ENCODE results near the gene LRP1B. TPM values are rescaled to one million over a fixed set of nuclear protein-coding genes. Genes with fewer than 3 reads are reported as not detected.

Gene LRP1B
- total and polyA plus RNA-seq, 2 donors (not counting 1 experiment from before 2014, with no cell fraction given) = under 0.01 to 0.01 TPM

DNA sequence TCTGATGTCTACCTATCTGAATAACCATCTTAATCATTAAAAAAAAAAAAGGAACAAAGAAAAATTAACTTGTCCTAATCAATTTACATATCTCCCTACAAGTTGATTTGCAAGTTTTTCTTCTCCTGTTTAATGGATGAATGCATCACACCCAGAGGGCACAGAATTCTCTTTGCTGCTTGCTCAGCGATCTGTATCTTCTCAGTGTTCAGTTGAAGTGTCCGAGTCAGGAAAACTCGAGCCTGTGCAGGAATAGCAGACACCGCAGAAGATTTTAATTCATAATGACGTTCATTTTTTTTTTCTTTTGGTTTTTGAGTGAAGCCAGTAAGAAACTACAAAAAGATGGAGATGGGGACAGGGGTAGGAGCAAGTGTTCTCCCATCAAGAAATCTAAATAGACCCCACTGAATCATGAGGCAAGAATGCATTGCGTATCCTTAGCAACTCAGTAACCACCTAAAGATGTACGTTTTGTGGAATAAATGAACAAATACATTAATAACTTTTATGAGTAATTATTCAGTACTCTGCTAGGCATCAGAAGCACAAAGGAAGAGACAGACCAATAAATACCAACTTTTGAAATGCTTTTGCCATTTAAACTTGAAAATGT is 675.5 kb downstream of the LRP1B start:
- TF ChIP-seq, protein P1, sequence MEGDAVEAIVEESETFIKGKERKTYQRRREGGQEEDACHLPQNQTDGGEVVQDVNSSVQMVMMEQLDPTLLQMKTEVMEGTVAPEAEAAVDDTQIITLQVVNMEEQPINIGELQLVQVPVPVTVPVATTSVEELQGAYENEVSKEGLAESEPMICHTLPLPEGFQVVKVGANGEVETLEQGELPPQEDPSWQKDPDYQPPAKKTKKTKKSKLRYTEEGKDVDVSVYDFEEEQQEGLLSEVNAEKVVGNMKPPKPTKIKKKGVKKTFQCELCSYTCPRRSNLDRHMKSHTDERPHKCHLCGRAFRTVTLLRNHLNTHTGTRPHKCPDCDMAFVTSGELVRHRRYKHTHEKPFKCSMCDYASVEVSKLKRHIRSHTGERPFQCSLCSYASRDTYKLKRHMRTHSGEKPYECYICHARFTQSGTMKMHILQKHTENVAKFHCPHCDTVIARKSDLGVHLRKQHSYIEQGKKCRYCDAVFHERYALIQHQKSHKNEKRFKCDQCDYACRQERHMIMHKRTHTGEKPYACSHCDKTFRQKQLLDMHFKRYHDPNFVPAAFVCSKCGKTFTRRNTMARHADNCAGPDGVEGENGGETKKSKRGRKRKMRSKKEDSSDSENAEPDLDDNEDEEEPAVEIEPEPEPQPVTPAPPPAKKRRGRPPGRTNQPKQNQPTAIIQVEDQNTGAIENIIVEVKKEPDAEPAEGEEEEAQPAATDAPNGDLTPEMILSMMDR (conservative IDR thresholded peaks at IDR 0.05 in 1 of 2, IDR thresholded peaks at IDR 0.05 in 1 of 2; ENCODE audit: low read depth in 1 of 2, low read length in 2 of 2) = no peak
- no peak for TF ChIP-seq EZH2 (IDR thresholded peaks at IDR 0.05; ENCODE audit: low read length, missing control alignments)
- Histone ChIP-seq H3K4me2 (ENCODE audit: extremely low read depth, insufficient read depth, low read length) (no peak overlapping the region), H3K27ac (ENCODE audit: insufficient read depth, low read length) (no peak overlapping the region)

DNA sequence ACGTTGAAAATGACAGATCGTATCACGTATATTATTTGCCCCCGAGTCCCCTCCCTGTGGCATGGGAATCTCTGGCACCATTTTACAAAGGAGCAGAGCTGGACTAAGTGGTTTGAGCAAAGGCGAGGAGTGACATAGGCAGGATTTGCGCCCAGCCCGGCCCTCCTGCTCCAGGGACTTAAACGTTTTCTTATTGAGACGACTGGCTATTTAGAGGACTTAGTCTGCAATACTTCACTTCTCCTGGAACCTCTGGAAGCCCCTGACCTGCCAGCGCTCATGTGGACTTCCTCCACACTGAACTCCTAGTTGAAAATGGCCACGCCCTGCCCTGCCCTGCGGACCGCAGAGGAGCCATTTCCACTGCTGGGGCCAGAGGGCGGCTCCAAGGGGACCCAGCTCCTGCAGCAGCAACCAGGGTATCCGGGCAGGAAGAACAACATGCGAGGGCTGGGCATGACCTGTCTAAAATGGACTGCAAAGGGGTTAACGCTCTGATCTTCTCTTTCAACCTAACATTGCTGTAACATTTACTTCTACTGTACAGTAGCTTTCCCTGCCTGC is 690.7 kb downstream of the LRP1B start:
- Histone ChIP-seq H4K20me1 (ENCODE audit: control insufficient read depth, extremely low read depth, insufficient read depth, low read length) (no peaks in the 10 kb centered on the region), H3K27me3 (ENCODE audit: control insufficient read depth, insufficient read depth, low read length) (no peaks in the 10 kb centered on the region), H3K9ac (ENCODE audit: insufficient read depth, low read length) (no peak overlapping the region), H3K9me3 (ENCODE audit: control insufficient read depth, insufficient read depth, low read depth, low read length) (no peaks in the 10 kb centered on the region), H3K79me2 (ENCODE audit: control insufficient read depth, insufficient read depth, low read length) (no peaks in the 10 kb centered on the region), H3K4me1 (ENCODE audit: control insufficient read depth, extremely low read depth, insufficient read depth, low read length) (no peaks in the 10 kb centered on the region), H3K4me2 (ENCODE audit: extremely low read depth, insufficient read depth, low read length) (no peak overlapping the region), H3K36me3 (ENCODE audit: control insufficient read depth, insufficient read depth, low read length) (no peaks in the 10 kb centered on the region), H3K4me3 (replicated peaks in 1 of 4; ENCODE audit: control extremely low read depth in 1 of 4, insufficient read depth in 1 of 4, low read depth in 3 of 4, low read length in 4 of 4) (no peak overlapping the region), H3K27ac (ENCODE audit: insufficient read depth, low read length) (no peak overlapping the region), H2AFZ (ENCODE audit: low read length) (no peak overlapping the region)
- TF ChIP-seq, protein P1 (conservative IDR thresholded peaks at IDR 0.05 in 1 of 2, IDR thresholded peaks at IDR 0.05 in 1 of 2; ENCODE audit: low read depth in 1 of 2, low read length in 2 of 2) = no peak
- TF ChIP-seq EZH2 (IDR thresholded peaks at IDR 0.05; ENCODE audit: low read length, missing control alignments) = no peak
- no peak for DNase-seq (ENCODE audit: low read depth in 2 of 2)

More for the DNA sequence above, 675.5 kb downstream of the LRP1B start:
- no peaks in the 10 kb centered on the region for H3K27me3 ChIP-seq (ENCODE audit: control insufficient read depth, insufficient read depth, low read length)
- no peak overlapping the region for H2AFZ ChIP-seq (ENCODE audit: low read length)
- no peak overlapping the region for H3K4me3 ChIP-seq (replicated peaks in 1 of 4; ENCODE audit: control extremely low read depth in 1 of 4, insufficient read depth in 1 of 4, low read depth in 3 of 4, low read length in 4 of 4)
- no peaks in the 10 kb centered on the region for H3K9me3 ChIP-seq (ENCODE audit: control insufficient read depth, insufficient read depth, low read depth, low read length)
- H3K79me2 ChIP-seq (ENCODE audit: control insufficient read depth, insufficient read depth, low read length) = no peaks in the 10 kb centered on the region
- DNase-seq (ENCODE audit: low read depth in 2 of 2) = no peak
- H3K36me3 ChIP-seq (ENCODE audit: control insufficient read depth, insufficient read depth, low read length) = no peaks in the 10 kb centered on the region
- H4K20me1 ChIP-seq (ENCODE audit: control insufficient read depth, extremely low read depth, insufficient read depth, low read length) = no peaks in the 10 kb centered on the region
- H3K9ac ChIP-seq (ENCODE audit: insufficient read depth, low read length) = no peak overlapping the region
- no peaks in the 10 kb centered on the region for H3K4me1 ChIP-seq (ENCODE audit: control insufficient read depth, extremely low read depth, insufficient read depth, low read length)

DNA sequence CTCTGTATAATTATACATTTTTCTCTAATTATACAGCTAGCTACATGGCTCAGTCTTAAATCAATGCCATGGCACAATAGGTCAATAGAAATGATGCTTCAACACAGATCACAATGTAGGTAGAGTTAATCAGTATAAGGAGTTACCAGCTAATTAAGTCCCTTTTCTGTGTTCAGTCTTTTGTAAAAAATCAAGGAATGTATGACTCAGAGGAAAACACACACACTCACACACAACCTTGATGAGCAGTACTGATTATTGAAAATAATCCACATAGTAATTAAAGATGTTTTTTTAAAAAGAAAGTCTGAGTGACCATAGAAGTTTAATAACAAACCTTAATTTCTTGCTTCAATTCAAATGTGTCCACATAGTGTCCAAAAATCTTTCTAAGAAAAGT is 691.3 kb downstream of the LRP1B start:
- no peak overlapping the region for H2AFZ ChIP-seq (ENCODE audit: low read length)
- no peaks in the 10 kb centered on the region for H3K36me3 ChIP-seq (ENCODE audit: control insufficient read depth, insufficient read depth, low read length)
- TF ChIP-seq, protein P1 (conservative IDR thresholded peaks at IDR 0.05 in 1 of 2, IDR thresholded peaks at IDR 0.05 in 1 of 2; ENCODE audit: low read depth in 1 of 2, low read length in 2 of 2) = no peak
- no peak for TF ChIP-seq EZH2 (IDR thresholded peaks at IDR 0.05; ENCODE audit: low read length, missing control alignments)
- H4K20me1 ChIP-seq (ENCODE audit: control insufficient read depth, extremely low read depth, insufficient read depth, low read length) = no peaks in the 10 kb centered on the region
- no peak overlapping the region for H3K27ac ChIP-seq (ENCODE audit: insufficient read depth, low read length)
- H3K4me3 ChIP-seq (replicated peaks in 1 of 4; ENCODE audit: control extremely low read depth in 1 of 4, insufficient read depth in 1 of 4, low read depth in 3 of 4, low read length in 4 of 4) = no peak overlapping the region
- H3K27me3 ChIP-seq (ENCODE audit: control insufficient read depth, insufficient read depth, low read length) = no peaks in the 10 kb centered on the region
- no peaks in the 10 kb centered on the region for H3K9me3 ChIP-seq (ENCODE audit: control insufficient read depth, insufficient read depth, low read depth, low read length)
- no peaks in the 10 kb centered on the region for H3K4me1 ChIP-seq (ENCODE audit: control insufficient read depth, extremely low read depth, insufficient read depth, low read length)
- H3K4me2 ChIP-seq (ENCODE audit: extremely low read depth, insufficient read depth, low read length) = no peak overlapping the region
- peak; percentile 7 to 47 for DNase-seq (ENCODE audit: low read depth in 2 of 2)
- no peak overlapping the region for H3K9ac ChIP-seq (ENCODE audit: insufficient read depth, low read length)
- H3K79me2 ChIP-seq (ENCODE audit: control insufficient read depth, insufficient read depth, low read length) = no peaks in the 10 kb centered on the region

Data from fibroblast of lung (primary cell).